SU-DHL-6 (cell line): Measurements from ENCODE around the gene VASP.

ENCODE experiments used
- EZH2phosphoT487 ChIP-seq: fragments of 200-600 bp; sonication (generic), shearing (Covaris generic); conservative IDR thresholded peaks from 2 replicates; pipeline ENCODE4 v1.6.1; 2018; ENCODE audit warnings: mild to moderate bottlenecking, antibody characterized with exemption, low read length, moderate library complexity, mixed read lengths
- TF ChIP-seq, protein P1 (sequence below): fragments of 200-600 bp; sonication (generic); IDR thresholded peaks from one replicate; pipeline ENCODE4 v1.5.1; 2017; ENCODE audit warnings: antibody characterized with exemption, mild to moderate bottlenecking, low read length, moderate library complexity; ENCODE audit not compliant: insufficient read depth, poor library complexity, severe bottlenecking

DNA sequence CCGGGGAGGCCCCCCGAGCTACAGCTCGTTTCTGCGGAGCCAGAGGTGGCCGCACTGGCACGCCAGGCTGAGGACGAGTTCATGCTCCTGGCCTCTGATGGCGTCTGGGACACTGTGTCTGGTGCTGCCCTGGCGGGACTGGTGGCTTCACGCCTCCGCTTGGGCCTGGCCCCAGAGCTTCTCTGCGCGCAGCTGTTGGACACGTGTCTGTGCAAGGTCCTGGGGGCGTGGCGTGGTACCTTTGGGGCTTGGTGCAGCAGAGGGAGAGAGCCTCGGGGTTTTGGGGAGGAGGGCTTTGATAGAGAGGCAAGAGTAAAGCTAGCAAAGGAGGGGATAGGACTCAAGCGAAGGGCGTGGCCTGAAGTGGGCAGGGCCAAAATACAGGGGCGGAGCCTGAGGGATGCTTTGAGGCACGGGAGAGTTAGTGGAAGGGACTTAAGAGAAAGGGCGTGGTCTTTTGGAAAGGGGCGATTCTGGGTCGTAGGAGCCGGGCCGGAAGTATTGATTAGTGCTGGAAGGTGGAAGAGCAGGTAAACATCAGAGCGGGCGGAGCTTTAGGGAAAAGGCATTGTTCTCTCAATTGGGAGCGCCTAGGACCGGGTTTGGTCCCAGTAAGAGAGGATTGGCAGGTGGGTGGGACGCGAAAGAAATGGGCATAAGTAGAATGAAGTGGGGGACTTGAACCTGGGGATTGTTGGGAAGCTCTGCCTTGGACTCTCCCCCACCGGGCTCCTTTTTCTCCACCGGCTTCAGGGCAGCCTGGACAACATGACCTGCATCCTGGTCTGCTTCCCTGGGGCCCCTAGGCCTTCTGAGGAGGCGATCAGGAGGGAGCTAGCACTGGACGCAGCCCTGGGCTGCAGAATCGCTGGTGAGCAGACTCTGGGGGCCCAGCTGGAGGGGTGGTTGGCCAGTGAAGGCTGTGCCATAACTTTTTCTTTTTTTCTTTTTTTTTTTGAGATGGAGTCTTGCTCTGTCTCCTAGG is 7.8 kb upstream of the VASP start:
- TF ChIP-seq, protein P1, sequence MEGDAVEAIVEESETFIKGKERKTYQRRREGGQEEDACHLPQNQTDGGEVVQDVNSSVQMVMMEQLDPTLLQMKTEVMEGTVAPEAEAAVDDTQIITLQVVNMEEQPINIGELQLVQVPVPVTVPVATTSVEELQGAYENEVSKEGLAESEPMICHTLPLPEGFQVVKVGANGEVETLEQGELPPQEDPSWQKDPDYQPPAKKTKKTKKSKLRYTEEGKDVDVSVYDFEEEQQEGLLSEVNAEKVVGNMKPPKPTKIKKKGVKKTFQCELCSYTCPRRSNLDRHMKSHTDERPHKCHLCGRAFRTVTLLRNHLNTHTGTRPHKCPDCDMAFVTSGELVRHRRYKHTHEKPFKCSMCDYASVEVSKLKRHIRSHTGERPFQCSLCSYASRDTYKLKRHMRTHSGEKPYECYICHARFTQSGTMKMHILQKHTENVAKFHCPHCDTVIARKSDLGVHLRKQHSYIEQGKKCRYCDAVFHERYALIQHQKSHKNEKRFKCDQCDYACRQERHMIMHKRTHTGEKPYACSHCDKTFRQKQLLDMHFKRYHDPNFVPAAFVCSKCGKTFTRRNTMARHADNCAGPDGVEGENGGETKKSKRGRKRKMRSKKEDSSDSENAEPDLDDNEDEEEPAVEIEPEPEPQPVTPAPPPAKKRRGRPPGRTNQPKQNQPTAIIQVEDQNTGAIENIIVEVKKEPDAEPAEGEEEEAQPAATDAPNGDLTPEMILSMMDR: no peak
- no peak for TF ChIP-seq EZH2phosphoT487
